Colonic mucosa (tissue), 4 donors: ENCODE measurements around the gene COL21A1. TPM values are rescaled to one million over a fixed set of nuclear protein-coding genes. Genes with fewer than 3 reads are reported as not detected.

ENCODE experiments used
- DNase-seq: peaks from one replicate; pipeline ENCODE4 v3.0.0-alpha.2; 2020
- H3K27ac ChIP-seq: fragments of 200-600 bp; one replicate; pipeline ENCODE4 v1.8.0; 2021
- H3K27me3 ChIP-seq: fragments of 200-600 bp; one replicate; pipeline ENCODE4 v1.8.0; 2021
- H3K36me3 ChIP-seq: fragments of 200-600 bp; one replicate; pipeline ENCODE4 v1.8.0; 2021
- H3K4me1 ChIP-seq: fragments of 200-600 bp; one replicate; pipeline ENCODE4 v1.8.0; 2021; ENCODE audit warnings: mild to moderate bottlenecking
- H3K4me3 ChIP-seq: fragments of 200-600 bp; one replicate; pipeline ENCODE4 v1.8.0; 2021
- H3K9ac ChIP-seq, 2 donors: one replicate each; pipeline ENCODE4 v1.7.0; 2013; ENCODE audit warnings: control low read depth in 2 of 2, low read depth in 2 of 2, low read length in 2 of 2
- H3K9me3 ChIP-seq: fragments of 200-600 bp; one replicate; pipeline ENCODE4 v1.8.0; 2021
- CTCF ChIP-seq: fragments of 200-600 bp; IDR thresholded peaks from one replicate; pipeline ENCODE4 v1.8.0; 2022; ENCODE audit warnings: antibody characterized with exemption, mild to moderate bottlenecking
- intact Hi-C: fragments of 100-400 bp; cut with DNase I; formaldehyde crosslinking; loops from one replicate; pipeline ENCODE4 v1.14.1; 2022
- total RNA-seq, 2 donors: library from RNA; stranded (reverse); fragmentation: NEBNext Ultra II Directional in 1 of 2; extraction: Animal tissue kit (Norgen Biotek cat#: 25700) in 1 of 2; gene quantifications; one replicate each; pipeline ENCODE4 v1.2.1, GENCODE V29; 2021
- donor health status: healthy.
- donor health status: DM: no; HTN: no; CAD: no.
- donor health status: DM: no; HTN: no; CAD: no.

The COL21A1 gene
- total RNA-seq, 2 donors from 2014 or later: 0.79 to 1.9 TPM

GRCh38 chr6:56038764-56039163, 208.6 kb downstream of the COL21A1 start:
- no peak overlapping the region for H3K27ac ChIP-seq
- no peaks in the 10 kb centered on the region for H3K36me3 ChIP-seq
- H3K9me3 ChIP-seq: no peaks in the 10 kb centered on the region
- intact Hi-C loops: no loop called here
- H3K9ac ChIP-seq: no peak overlapping the region
- no peak for DNase-seq
- no peak for TF ChIP-seq CTCF
- no peaks in the 10 kb centered on the region for H3K27me3 ChIP-seq
- H3K4me1 ChIP-seq: no peaks in the 10 kb centered on the region
- no peak overlapping the region for H3K4me3 ChIP-seq

GRCh38 chr6:56037601-56038000, 209.8 kb downstream of the COL21A1 start:
- no peaks in the 10 kb centered on the region for H3K4me1 ChIP-seq
- no peaks in the 10 kb centered on the region for H3K27me3 ChIP-seq
- H3K36me3 ChIP-seq: no peaks in the 10 kb centered on the region
- no peak overlapping the region for H3K4me3 ChIP-seq
- no peaks in the 10 kb centered on the region for H3K9me3 ChIP-seq
- TF ChIP-seq CTCF: no peak
- H3K27ac ChIP-seq: no peak overlapping the region
- H3K9ac ChIP-seq: no peak overlapping the region
- no peak for DNase-seq
- intact Hi-C loops: no loop called here

GRCh38 chr6:56036916-56037600, 210.3 kb downstream of the COL21A1 start:
- intact Hi-C loops: no loop called here
- no peaks in the 10 kb centered on the region for H3K4me1 ChIP-seq
- TF ChIP-seq CTCF: no peak
- no peak for DNase-seq
- no peaks in the 10 kb centered on the region for H3K9me3 ChIP-seq
- no peak overlapping the region for H3K9ac ChIP-seq
- no peaks in the 10 kb centered on the region for H3K36me3 ChIP-seq
- H3K27ac ChIP-seq: no peak overlapping the region
- no peak overlapping the region for H3K4me3 ChIP-seq
- no peaks in the 10 kb centered on the region for H3K27me3 ChIP-seq

- no peaks in the 10 kb centered on the region for H3K27me3 ChIP-seq
- H3K9me3 ChIP-seq: no peaks in the 10 kb centered on the region
- no peaks in the 10 kb centered on the region for H3K4me1 ChIP-seq
- TF ChIP-seq CTCF: no peak
- H3K4me3 ChIP-seq: no peak overlapping the region
- no peak for DNase-seq
- intact Hi-C loops: no loop called here
- H3K9ac ChIP-seq: no peak overlapping the region
- no peak overlapping the region for H3K27ac ChIP-seq
- H3K36me3 ChIP-seq: no peaks in the 10 kb centered on the region
These were observed 214.0 kb downstream of the COL21A1 start for GRCh38 chr6:56033401-56033800.

- Histone ChIP-seq H3K9ac (no peak overlapping the region), H3K27me3 (no peaks in the 10 kb centered on the region), H3K9me3 (no peaks in the 10 kb centered on the region), H3K27ac (no peak overlapping the region), H3K36me3 (no peaks in the 10 kb centered on the region), H3K4me1 (no peaks in the 10 kb centered on the region), H3K4me3 (no peak overlapping the region)
- TF ChIP-seq CTCF: no peak
- no peak for DNase-seq
- intact Hi-C loops: no loop called here
These were observed 214.6 kb downstream of the COL21A1 start for GRCh38 chr6:56032715-56033260.
